Bronchial epithelial cell (primary cell): ENCODE data around the gene APOBEC3H. TPM values are rescaled to one million over a fixed set of nuclear protein-coding genes. Genes with fewer than 3 reads are reported as not detected.
"Not testable (repeated sequence)": the region's sequence is repeated elsewhere in the genome, so short reads cannot be mapped to it uniquely, and the experiment has no call there.

Experiments used
- DNase-seq: peaks from one replicate; pipeline ENCODE4 v3.0.0-alpha.2; 2010; ENCODE audit warnings: low read depth
- FAIRE-seq: peaks from 2 replicates; lab custom pipeline; 2011; peaks lifted over from hg19 to GRCh38; lab: Jason Lieb, UNC
- H3K27me3 ChIP-seq: 2 replicates; pipeline ENCODE4 v1.5.1; 2011; ENCODE audit warnings: low read length; ENCODE audit not compliant: control insufficient read depth, insufficient read depth
- H3K36me3 ChIP-seq: 2 replicates; pipeline ENCODE4 v1.5.1; 2011; ENCODE audit warnings: low read length; ENCODE audit not compliant: control insufficient read depth, insufficient read depth
- H3K4me3 ChIP-seq: 2 replicates; pipeline ENCODE4 v1.5.1; 2011; ENCODE audit warnings: mild to moderate bottlenecking, low read depth, low read length, control low read depth
- CTCF ChIP-seq: IDR thresholded peaks from 2 replicates; pipeline ENCODE4 v1.5.1; 2011; ENCODE audit warnings: mild to moderate bottlenecking, moderate library complexity, low read length, control low read depth, inconsistent platforms; ENCODE audit not compliant: insufficient read depth, severe bottlenecking
- total RNA-seq: library from RNA; depleted of rRNA; stranded (reverse); fragments of >200 nt; gene quantifications from 2 replicates; pipeline ENCODE4 v1.2.1, GENCODE V29; 2014

APOBEC3H gene
- total RNA-seq, 1 donor from 2014 or later: 0.26 TPM

- H3K4me3 ChIP-seq: no peak overlapping the region
- no peak for TF ChIP-seq CTCF
- no peaks in the 10 kb centered on the region for H3K36me3 ChIP-seq
- no peaks in the 10 kb centered on the region for H3K27me3 ChIP-seq
- DNase-seq: no peak
- no peak for FAIRE-seq
Observed at GRCh38 chr22:39078329-39078728, 18.7 kb upstream of the APOBEC3H start.

GRCh38 chr22:39079054-39079637 is 17.9 kb upstream of the APOBEC3H start:
- not testable (repeated sequence) for H3K27me3 ChIP-seq, FAIRE-seq, DNase-seq, H3K4me3 ChIP-seq, H3K36me3 ChIP-seq

GRCh38 chr22:39080052-39080762 is 16.8 kb upstream of the APOBEC3H start:
- FAIRE-seq: peak; percentile 83
- DNase-seq: no peak
- H3K36me3 ChIP-seq: no peaks in the 10 kb centered on the region
- no peaks in the 10 kb centered on the region for H3K27me3 ChIP-seq
- no peak for TF ChIP-seq CTCF
- no peak overlapping the region for H3K4me3 ChIP-seq

GRCh38 chr22:39081016-39081415 is 16.0 kb upstream of the APOBEC3H start:
- FAIRE-seq (no peak), DNase-seq (no peak)
- no peak for TF ChIP-seq CTCF
- Histone ChIP-seq H3K36me3 (no peaks in the 10 kb centered on the region), H3K27me3 (no peaks in the 10 kb centered on the region), H3K4me3 (no peak overlapping the region)

- H3K4me3 ChIP-seq: no peak overlapping the region
- no peaks in the 10 kb centered on the region for H3K36me3 ChIP-seq
- DNase-seq (no peak), FAIRE-seq (no peak)
- no peak for TF ChIP-seq CTCF
- H3K27me3 ChIP-seq: no peaks in the 10 kb centered on the region
Observed at GRCh38 chr22:39081598-39081997, 15.4 kb upstream of the APOBEC3H start.

GRCh38 chr22:39083212-39084165 is 13.6 kb upstream of the APOBEC3H start:
- H3K36me3 ChIP-seq: no peaks in the 10 kb centered on the region
- no peak for FAIRE-seq
- no peak for DNase-seq
- H3K27me3 ChIP-seq: no peaks in the 10 kb centered on the region
- no peak for TF ChIP-seq CTCF
- H3K4me3 ChIP-seq: no peak overlapping the region
